Hepatocyte (in vitro differentiated cells): ENCODE results near the gene KIRREL3.

Experiments used
- EZH2 ChIP-seq: fragments of 200-600 bp; sonication (generic); IDR thresholded peaks from 2 replicates; pipeline ENCODE4 v1.6.1; 2016; ENCODE audit warnings: antibody characterized with exemption, mild to moderate bottlenecking, borderline replicate concordance
- TF ChIP-seq, protein P1 (sequence below): fragments of 200-600 bp; sonication (generic); IDR thresholded peaks from 2 replicates; pipeline ENCODE4 v1.5.1; 2016; ENCODE audit warnings: antibody characterized with exemption, mild to moderate bottlenecking; ENCODE audit not compliant: poor library complexity

DNA sequence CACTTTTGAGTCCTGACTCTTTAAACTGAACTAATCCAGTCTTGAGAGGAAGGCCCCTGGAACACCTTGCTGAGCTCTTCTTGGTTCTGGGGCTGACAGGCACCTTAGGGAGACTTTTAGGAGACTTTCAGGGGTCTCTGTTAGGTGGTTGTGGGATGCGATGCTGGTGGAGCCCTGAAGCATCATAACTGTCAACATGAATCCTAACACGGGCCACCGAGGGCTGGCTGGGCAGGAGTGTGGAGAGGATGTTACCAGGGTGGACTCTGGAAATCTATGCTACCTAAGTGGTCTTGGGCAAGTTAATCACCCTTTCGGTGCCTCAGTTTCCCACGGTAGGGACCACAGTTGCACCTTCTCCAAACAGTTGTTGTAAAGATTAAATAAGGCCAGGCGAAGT lies 538.6 kb downstream of the KIRREL3 start:
- TF ChIP-seq, protein P1, sequence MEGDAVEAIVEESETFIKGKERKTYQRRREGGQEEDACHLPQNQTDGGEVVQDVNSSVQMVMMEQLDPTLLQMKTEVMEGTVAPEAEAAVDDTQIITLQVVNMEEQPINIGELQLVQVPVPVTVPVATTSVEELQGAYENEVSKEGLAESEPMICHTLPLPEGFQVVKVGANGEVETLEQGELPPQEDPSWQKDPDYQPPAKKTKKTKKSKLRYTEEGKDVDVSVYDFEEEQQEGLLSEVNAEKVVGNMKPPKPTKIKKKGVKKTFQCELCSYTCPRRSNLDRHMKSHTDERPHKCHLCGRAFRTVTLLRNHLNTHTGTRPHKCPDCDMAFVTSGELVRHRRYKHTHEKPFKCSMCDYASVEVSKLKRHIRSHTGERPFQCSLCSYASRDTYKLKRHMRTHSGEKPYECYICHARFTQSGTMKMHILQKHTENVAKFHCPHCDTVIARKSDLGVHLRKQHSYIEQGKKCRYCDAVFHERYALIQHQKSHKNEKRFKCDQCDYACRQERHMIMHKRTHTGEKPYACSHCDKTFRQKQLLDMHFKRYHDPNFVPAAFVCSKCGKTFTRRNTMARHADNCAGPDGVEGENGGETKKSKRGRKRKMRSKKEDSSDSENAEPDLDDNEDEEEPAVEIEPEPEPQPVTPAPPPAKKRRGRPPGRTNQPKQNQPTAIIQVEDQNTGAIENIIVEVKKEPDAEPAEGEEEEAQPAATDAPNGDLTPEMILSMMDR: no peak
- TF ChIP-seq EZH2: no peak
